WTC11 (cell line): Measurements from ENCODE around the gene CSF2. TPM values are rescaled to one million over a fixed set of nuclear protein-coding genes. Genes with fewer than 3 reads are reported as not detected.

ENCODE experiments used
- ATAC-seq: fragments of 200-7000 bp; cut with Tn5 transposase; 2 replicates; pipeline ENCODE4 v1.10.0; 2021; ENCODE audit warnings: mild to moderate bottlenecking, moderate library complexity
- CTCF ChIA-PET: fragments of 300-600 bp; sonication (Branson Sonifier 250); formaldehyde crosslinking; loops from one replicate; lab custom pipeline; 2021; ENCODE audit warnings: antibody characterized with exemption; lab: Charles Lee
- POLR2A ChIA-PET: fragments of 350-600 bp; sonication (Branson Sonifier 250); formaldehyde crosslinking; loops from one replicate; lab custom pipeline; 2021; ENCODE audit warnings: antibody characterized with exemption; lab: Charles Lee
- DNase-seq: peaks from one replicate; pipeline ENCODE4 v3.0.0; 2021; ENCODE audit warnings: low spot score
- H3K27ac Mint-ChIP-seq: 2 replicates; pipeline ENCODE4 v1.8.0; 2021; ENCODE audit warnings: mixed read lengths
- H3K27me3 Mint-ChIP-seq: 2 replicates; pipeline ENCODE4 v1.8.0; 2021; ENCODE audit warnings: low read depth, mild to moderate bottlenecking, moderate library complexity, mixed read lengths
- H3K36me3 Mint-ChIP-seq: 2 replicates; pipeline ENCODE4 v1.8.0; 2021; ENCODE audit warnings: mixed read lengths
- H3K4me1 Mint-ChIP-seq: 2 replicates; pipeline ENCODE4 v1.8.0; 2022; ENCODE audit warnings: mixed read lengths
- H3K4me3 Mint-ChIP-seq: 2 replicates; pipeline ENCODE4 v1.8.0; 2021; ENCODE audit warnings: mild to moderate bottlenecking, moderate library complexity, mixed read lengths
- H3K9me3 Mint-ChIP-seq: 2 replicates; pipeline ENCODE4 v1.8.0; 2021; ENCODE audit warnings: mixed read lengths
- AFF4 ChIP-seq: sonication (generic); formaldehyde crosslinking; IDR thresholded peaks from 2 replicates; pipeline ENCODE4 v1.8.1; 2023; ENCODE audit warnings: mild to moderate bottlenecking, missing genetic modification reagents, borderline replicate concordance
- ATF6 ChIP-seq: sonication (generic); formaldehyde crosslinking; IDR thresholded peaks from 2 replicates; pipeline ENCODE4 v1.8.1; 2023; ENCODE audit warnings: mild to moderate bottlenecking, missing genetic modification reagents
- CBFB ChIP-seq: sonication (generic); formaldehyde crosslinking; IDR thresholded peaks from 2 replicates; pipeline ENCODE4 v1.8.1; 2022; ENCODE audit warnings: mild to moderate bottlenecking, low read depth, missing genetic modification reagents
- CREB1 ChIP-seq: sonication (generic); formaldehyde crosslinking; IDR thresholded peaks from 2 replicates; pipeline ENCODE4 v1.8.0; 2023; ENCODE audit warnings: mild to moderate bottlenecking, missing genetic modification reagents
- E2F1 ChIP-seq: sonication (generic); formaldehyde crosslinking; IDR thresholded peaks from 2 replicates; pipeline ENCODE4 v1.8.0; 2022; ENCODE audit warnings: mild to moderate bottlenecking, missing genetic modification reagents
- E2F4 ChIP-seq: sonication (generic); formaldehyde crosslinking; IDR thresholded peaks from 2 replicates; pipeline ENCODE4 v1.8.1; 2022; ENCODE audit warnings: low read depth, mild to moderate bottlenecking, moderate library complexity, missing genetic modification reagents, borderline replicate concordance
- FOXJ3 ChIP-seq: sonication (generic); formaldehyde crosslinking; IDR thresholded peaks from 2 replicates; pipeline ENCODE4 v1.9.0; 2021; ENCODE audit warnings: missing genetic modification reagents, mild to moderate bottlenecking, borderline replicate concordance
- GRHL2 ChIP-seq: fragments of 250-450 bp; sonication (Bioruptor Pico); IDR thresholded peaks from 2 replicates; pipeline ENCODE4 v1.8.0; 2022; ENCODE audit warnings: mild to moderate bottlenecking, moderate library complexity; ENCODE audit not compliant: insufficient replicate concordance, severe bottlenecking
- KAT7 ChIP-seq: sonication (generic); formaldehyde crosslinking; IDR thresholded peaks from 2 replicates; pipeline ENCODE4 v1.8.1; 2023; ENCODE audit warnings: missing genetic modification reagents, mild to moderate bottlenecking, borderline replicate concordance
- MLX ChIP-seq: sonication (generic); formaldehyde crosslinking; IDR thresholded peaks from 2 replicates; pipeline ENCODE4 v1.8.1; 2023; ENCODE audit warnings: mild to moderate bottlenecking, missing genetic modification reagents, moderate library complexity
- NFE2L1 ChIP-seq: sonication (generic); formaldehyde crosslinking; IDR thresholded peaks from 2 replicates; pipeline ENCODE4 v1.8.1; 2023; ENCODE audit warnings: missing genetic modification reagents
- NFYB ChIP-seq: sonication (generic); formaldehyde crosslinking; conservative IDR thresholded peaks from 2 replicates; pipeline ENCODE4 v1.8.0; 2022; ENCODE audit warnings: low read depth, missing genetic modification reagents
- RORB ChIP-seq: fragments of 250-450 bp; sonication (Bioruptor Pico); IDR thresholded peaks from 2 replicates; pipeline ENCODE4 v1.9.0; 2021; ENCODE audit warnings: mild to moderate bottlenecking
- SP1 ChIP-seq: sonication (generic); formaldehyde crosslinking; conservative IDR thresholded peaks from 2 replicates; pipeline ENCODE4 v1.8.1; 2022; ENCODE audit warnings: missing genetic modification reagents
- TEAD4 ChIP-seq: sonication (generic); formaldehyde crosslinking; IDR thresholded peaks from 2 replicates; pipeline ENCODE4 v1.8.0; 2022; ENCODE audit warnings: mild to moderate bottlenecking, missing genetic modification reagents
- ZNF219 ChIP-seq: sonication (generic); formaldehyde crosslinking; IDR thresholded peaks from 2 replicates; pipeline ENCODE4 v1.8.0; 2023; ENCODE audit warnings: missing genetic modification reagents, mild to moderate bottlenecking, borderline replicate concordance
- ZNF232 ChIP-seq: sonication (generic); formaldehyde crosslinking; IDR thresholded peaks from 2 replicates; pipeline ENCODE4 v1.8.0; 2022; ENCODE audit warnings: mild to moderate bottlenecking, missing genetic modification reagents
- ZNF532 ChIP-seq: fragments of 250-450 bp; sonication (Bioruptor Pico); IDR thresholded peaks from 2 replicates; pipeline ENCODE4 v1.9.0; 2021; ENCODE audit warnings: mild to moderate bottlenecking, borderline replicate concordance
- total RNA-seq: library from RNA; stranded (reverse); gene quantifications from 3 replicates; pipeline ENCODE4 v1.2.3, GENCODE V29; 2021

CSF2 gene
- total RNA-seq, 1 experiment from 2014 or later = not detected

- Mint-ChIP-seq H3K27me3 (no peaks in the 10 kb centered on the region), H3K27ac (no peak overlapping the region), H3K36me3 (no peaks in the 10 kb centered on the region), H3K9me3 (no peaks in the 10 kb centered on the region), H3K4me1 (no peaks in the 10 kb centered on the region), H3K4me3 (no peak overlapping the region)
- DNase-seq = no peak
- CTCF ChIA-PET = interaction anchor here (1.8 kb wide), 1 partner anchor 8 kb away, joined by 6 read pairs; no protein-coding TSS in a partner anchor
- ATAC-seq = no peak
- no peak for TF ChIP-seq RORB (CRISPR knock-in tag)
- no peak for TF ChIP-seq ZNF232 (CRISPR knock-in tag)
- TF ChIP-seq SP1 (CRISPR knock-in tag) = no peak
- no peak for TF ChIP-seq CBFB (CRISPR knock-in tag)
- no peak for TF ChIP-seq TEAD4 (CRISPR knock-in tag)
- no peak for TF ChIP-seq E2F4
- TF ChIP-seq FOXJ3 (CRISPR knock-in tag) = no peak
- TF ChIP-seq ZNF219 (CRISPR knock-in tag) = no peak
- TF ChIP-seq NFE2L1 (CRISPR knock-in tag) = no peak
- TF ChIP-seq AFF4 (CRISPR knock-in tag) = no peak
- POLR2A ChIA-PET = no interaction called here
Observed at GRCh38 chr5:132070460-132071337, 2.9 kb upstream of the CSF2 start.

- Mint-ChIP-seq H3K27me3 (no peaks in the 10 kb centered on the region), H3K36me3 (no peaks in the 10 kb centered on the region), H3K4me1 (no peaks in the 10 kb centered on the region), H3K9me3 (no peaks in the 10 kb centered on the region), H3K4me3 (no peak overlapping the region), H3K27ac (no peak overlapping the region)
- ChIA-PET CTCF (interaction anchor here (1.8 kb wide), 1 partner anchor 9 kb away, joined by 6 read pairs; no protein-coding TSS in a partner anchor), POLR2A (no interaction called here)
- no peak for ATAC-seq
- DNase-seq = no peak
- TF ChIP-seq ATF6 (CRISPR knock-in tag) (no peak), ZNF219 (CRISPR knock-in tag) (no peak), ZNF532 (no peak), NFYB (CRISPR knock-in tag) (no peak), GRHL2 (CRISPR knock-in tag) (no peak), CREB1 (CRISPR knock-in tag) (no peak), MLX (CRISPR knock-in tag) (no peak), E2F1 (CRISPR knock-in tag) (no peak), KAT7 (no peak)
Observed at GRCh38 chr5:132071338-132071707, 2.3 kb upstream of the CSF2 start.
